Activated T-helper 1 cell treated with anti-CD3 and anti-CD28 coated beads, Interleukin-12 subunit alpha, Interleukin-12 subunit beta, Interleukin-2, Interleukin-4 antibody, amounts not matched to agents 30 ng/mL and 10 ng/mL and 1 ng/mL, durations not matched to agents 14 hours and 24 hours and 36 hours (primary cell): Measurements from ENCODE around the gene CCNB1IP1. TPM values are rescaled to one million over a fixed set of nuclear protein-coding genes. Genes with fewer than 3 reads are reported as not detected.
A peak's percentile ranks its signal among the peaks of the same experiment; 100 is the strongest.
"Not testable (repeated sequence)": the region's sequence is repeated elsewhere in the genome, so short reads cannot be mapped to it uniquely, and the experiment has no call there.

ENCODE experiments used
- DNase-seq: peaks from one replicate; pipeline ENCODE4 v3.0.0; 2021; ENCODE audit warnings: low spot score
- H3K27ac Mint-ChIP-seq: one replicate; pipeline ENCODE4 v1.8.0; 2021; ENCODE audit warnings: mild to moderate bottlenecking, mixed read lengths
- H3K27me3 Mint-ChIP-seq: one replicate; pipeline ENCODE4 v1.8.0; 2022; ENCODE audit warnings: mild to moderate bottlenecking, moderate library complexity, mixed read lengths; ENCODE audit not compliant: insufficient read depth
- H3K36me3 Mint-ChIP-seq: one replicate; pipeline ENCODE4 v1.8.0; 2021; ENCODE audit warnings: low read depth, mixed read lengths
- H3K4me1 Mint-ChIP-seq: one replicate; pipeline ENCODE4 v1.8.0; 2021; ENCODE audit warnings: low read depth, mixed read lengths
- H3K4me3 Mint-ChIP-seq: one replicate; pipeline ENCODE4 v1.8.0; 2021; ENCODE audit warnings: mild to moderate bottlenecking, moderate library complexity, mixed read lengths
- H3K9me3 Mint-ChIP-seq: one replicate; pipeline ENCODE4 v1.8.0; 2021; ENCODE audit warnings: mixed read lengths
- intact Hi-C: fragments of 100-400 bp; cut with micrococcal nuclease; formaldehyde crosslinking; loops from one replicate; pipeline ENCODE4 v1.15.1; 2024
- total RNA-seq: library from RNA; stranded (reverse); gene quantifications from 2 replicates; pipeline ENCODE4 v1.2.3, GENCODE V29; 2022

Gene CCNB1IP1
- total RNA-seq, 1 donor from 2014 or later, result 72.5 TPM

- no peak for DNase-seq
- intact Hi-C loops, result no loop called here
- Mint-ChIP-seq H3K36me3 (peaks cover 30% of the 10 kb centered on the region), H3K27me3 (no peaks in the 10 kb centered on the region), H3K27ac (no peak overlapping the region), H3K4me3 (no peak overlapping the region), H3K4me1 (peaks cover 62% of the 10 kb centered on the region), H3K9me3 (no peaks in the 10 kb centered on the region)
Measured at GRCh38 chr14:20328705-20329104, 4.4 kb downstream of the CCNB1IP1 start.

DNA sequence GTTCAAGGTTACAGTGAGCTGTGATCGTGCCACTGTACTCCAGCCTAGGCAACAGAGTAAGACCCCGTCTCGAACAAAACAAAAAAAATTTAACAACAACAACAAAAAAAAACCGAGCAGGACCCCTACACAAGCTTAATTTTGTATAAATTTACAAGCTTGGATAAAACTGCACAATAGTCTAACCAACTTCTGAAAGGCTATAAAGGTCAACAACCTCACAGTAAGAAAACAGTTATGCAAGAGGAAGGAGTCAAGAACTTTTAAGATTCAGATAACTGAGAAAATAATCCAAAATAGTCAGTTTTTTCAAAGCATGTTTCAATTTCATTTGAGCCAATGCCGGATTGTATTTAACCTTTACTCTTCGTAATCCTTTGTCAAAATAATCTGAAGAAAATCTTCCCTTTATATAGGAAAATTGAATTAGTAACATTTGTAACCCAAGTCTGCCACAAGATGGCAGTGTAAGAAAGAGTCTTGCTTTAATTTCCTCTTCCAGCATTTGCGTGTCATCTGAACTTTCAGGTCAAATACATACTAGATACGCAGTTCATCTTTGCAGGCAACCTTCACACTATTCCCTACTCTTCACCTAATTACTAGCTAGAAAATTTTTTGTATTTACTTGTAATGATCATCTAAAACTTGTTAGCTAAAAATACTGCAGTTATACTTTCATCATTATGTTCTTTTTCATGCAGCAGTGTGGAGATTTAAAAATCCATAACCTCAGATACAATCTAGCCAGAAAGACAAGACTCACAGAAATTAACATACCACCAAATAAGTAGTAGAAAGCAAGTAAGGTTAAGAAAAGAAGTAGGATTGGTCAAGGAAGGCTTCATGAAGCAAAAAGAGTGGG is 5.8 kb downstream of the CCNB1IP1 start:
- Mint-ChIP-seq H3K27ac (peak overlapping the region; percentile 13), H3K36me3 (peaks cover 28% of the 10 kb centered on the region), H3K27me3 (no peaks in the 10 kb centered on the region), H3K4me1 (peaks cover 52% of the 10 kb centered on the region), H3K9me3 (no peaks in the 10 kb centered on the region), H3K4me3 (peak overlapping the region; percentile 9)
- intact Hi-C loops, result loop anchor here (1.0 to 2.0 kb wide), 4 partner anchors 16 to 282 kb away; partner anchors contain the start of genes OSGEP and PARP2
- peak; percentile 22 for DNase-seq

DNA sequence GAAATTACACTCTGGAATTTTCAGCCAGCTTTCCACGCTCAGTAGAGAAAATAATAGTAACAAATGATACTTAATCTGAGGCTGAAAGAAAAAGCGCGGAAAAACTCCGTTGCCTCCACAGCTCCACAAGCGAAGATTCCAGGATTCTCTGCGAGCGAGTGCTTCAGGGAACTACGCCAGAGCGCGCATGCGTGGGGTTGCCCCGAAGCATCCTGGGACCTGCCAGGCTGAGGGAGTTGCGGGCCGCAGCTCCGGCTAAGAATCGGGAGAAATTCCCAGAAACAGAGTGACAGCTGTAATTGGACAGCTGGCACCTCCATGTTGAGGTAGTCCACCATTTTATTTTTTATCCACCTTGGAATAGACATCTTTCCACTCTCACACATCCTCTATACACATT is 15.4 kb downstream of the CCNB1IP1 start:
- Mint-ChIP-seq H3K4me1 (no peaks in the 10 kb centered on the region), H3K27ac (no peak overlapping the region), H3K36me3 (peaks cover 26% of the 10 kb centered on the region), H3K9me3 (no peaks in the 10 kb centered on the region), H3K27me3 (no peaks in the 10 kb centered on the region), H3K4me3 (no peak overlapping the region)
- no peak for DNase-seq
- intact Hi-C loops, result no loop called here

- Mint-ChIP-seq H3K4me3 (no peak overlapping the region), H3K27me3 (no peaks in the 10 kb centered on the region), H3K4me1 (no peaks in the 10 kb centered on the region), H3K36me3 (peaks cover 28% of the 10 kb centered on the region), H3K9me3 (no peaks in the 10 kb centered on the region), H3K27ac (no peak overlapping the region)
- DNase-seq, result no peak
- intact Hi-C loops, result no loop called here
Measured at GRCh38 chr14:20314026-20314425, 19.1 kb downstream of the CCNB1IP1 start.

DNA sequence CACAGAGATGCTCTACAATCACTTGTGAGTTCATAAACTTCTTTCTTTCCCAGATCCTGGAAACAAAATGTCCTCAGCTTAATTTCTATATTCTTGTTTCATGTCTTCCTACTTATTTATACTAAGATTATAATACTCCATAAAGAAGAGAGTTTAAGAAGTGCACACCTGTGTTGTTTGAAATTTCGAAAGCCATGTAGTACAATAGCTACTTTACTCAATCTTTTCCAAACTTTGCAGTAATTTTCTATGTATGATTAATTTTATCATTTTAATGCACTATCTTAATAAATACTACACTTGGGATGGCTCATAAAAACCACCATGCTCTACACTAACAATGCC is 27.0 kb downstream of the CCNB1IP1 start:
- no peak for DNase-seq
- Mint-ChIP-seq H3K27me3 (no peaks in the 10 kb centered on the region), H3K9me3 (no peaks in the 10 kb centered on the region), H3K4me1 (peaks cover 25% of the 10 kb centered on the region), H3K4me3 (peak overlapping the region; percentile 96), H3K27ac (peak overlapping the region; percentile 94), H3K36me3 (peaks cover 7% of the 10 kb centered on the region)
- intact Hi-C loops, result loop anchor here (1.0 kb wide), 2 partner anchors 27 to 155 kb away; partner anchors contain the start of genes CCNB1IP1 and PIP4P1

GRCh38 chr14:20305265-20306078 is 27.6 kb downstream of the CCNB1IP1 start, which contains the start of gene TTC5:
Gene TTC5, minus strand, starts transcription at chr14:20305951. Its CDS starts 14 bp downstream, at chr14:20305937.
- no peaks in the 10 kb centered on the region for H3K9me3 Mint-ChIP-seq
- H3K27me3 Mint-ChIP-seq, result no peaks in the 10 kb centered on the region
- intact Hi-C loops, result loop anchor here (1.0 kb wide), 4 partner anchors 28 to 304 kb away; partner anchors contain the start of genes CCNB1IP1, PARP2 and PIP4P1
- peaks cover 11% of the 10 kb centered on the region for H3K36me3 Mint-ChIP-seq
- peak within 1 kb of the TSS; percentile 94 for H3K27ac Mint-ChIP-seq
- peak; percentile 85 for DNase-seq
- H3K4me1 Mint-ChIP-seq, result peaks cover 25% of the 10 kb centered on the region
- H3K4me3 Mint-ChIP-seq, result peak within 1 kb of the TSS; percentile 96

GRCh38 chr14:20302042-20302755 is 30.9 kb downstream of the CCNB1IP1 start:
- no peaks in the 10 kb centered on the region for H3K27me3 Mint-ChIP-seq
- no peak overlapping the region for H3K27ac Mint-ChIP-seq
- H3K36me3 Mint-ChIP-seq, result peaks cover 22% of the 10 kb centered on the region
- H3K4me3 Mint-ChIP-seq, result no peak overlapping the region
- intact Hi-C loops, result no loop called here
- H3K9me3 Mint-ChIP-seq, result no peaks in the 10 kb centered on the region
- no peak for DNase-seq
- peaks cover 25% of the 10 kb centered on the region for H3K4me1 Mint-ChIP-seq

DNA sequence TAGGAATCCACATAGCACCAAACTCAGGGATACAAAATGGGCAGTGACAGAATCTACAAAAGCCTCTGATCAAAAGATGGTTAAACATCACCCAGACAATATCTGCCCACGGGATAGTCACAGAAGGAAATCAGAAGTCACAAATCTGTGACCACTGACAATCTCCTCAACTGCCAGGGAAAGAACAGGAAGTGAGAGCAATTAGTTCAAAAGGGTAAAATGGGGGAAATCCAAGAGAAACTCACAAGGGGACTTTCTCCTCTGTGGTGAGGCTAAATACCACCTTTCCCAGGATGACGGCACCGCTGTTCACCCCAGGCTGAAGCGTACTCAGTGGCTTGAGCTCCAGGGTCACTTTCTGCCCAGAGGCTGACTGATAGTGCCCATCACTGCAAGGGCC is 38.0 kb downstream of the CCNB1IP1 start:
- intact Hi-C loops, result no loop called here
- Mint-ChIP-seq H3K4me1 (peaks cover 18% of the 10 kb centered on the region), H3K4me3 (no peak overlapping the region), H3K36me3 (peaks cover 34% of the 10 kb centered on the region), H3K27ac (no peak overlapping the region), H3K27me3 (no peaks in the 10 kb centered on the region), H3K9me3 (no peaks in the 10 kb centered on the region)
- DNase-seq, result no peak

DNA sequence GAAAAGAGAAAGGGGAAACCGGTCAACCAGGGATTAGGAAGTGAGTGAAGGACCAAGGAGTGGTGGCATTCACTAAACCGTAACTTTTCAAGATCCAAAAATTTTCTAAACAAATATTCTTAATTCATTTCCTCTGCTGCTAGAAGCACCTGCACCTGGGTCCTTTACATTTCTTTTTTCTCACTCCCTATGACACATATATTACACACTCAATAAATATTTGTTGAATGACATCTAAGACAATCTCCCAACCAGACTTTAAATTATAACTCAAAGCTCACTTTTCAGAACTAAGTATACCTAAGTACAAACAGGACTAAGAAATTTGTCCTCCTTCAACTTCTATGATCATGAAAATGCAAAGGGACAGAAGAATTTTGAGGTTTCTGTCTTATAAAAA is 38.4 kb downstream of the CCNB1IP1 start:
- no peak overlapping the region for H3K4me3 Mint-ChIP-seq
- H3K36me3 Mint-ChIP-seq, result peaks cover 36% of the 10 kb centered on the region
- DNase-seq, result no peak
- H3K4me1 Mint-ChIP-seq, result peaks cover 18% of the 10 kb centered on the region
- no peak overlapping the region for H3K27ac Mint-ChIP-seq
- intact Hi-C loops, result no loop called here
- H3K9me3 Mint-ChIP-seq, result no peaks in the 10 kb centered on the region
- no peaks in the 10 kb centered on the region for H3K27me3 Mint-ChIP-seq

GRCh38 chr14:20281998-20282397 is 51.1 kb downstream of the CCNB1IP1 start:
- H3K4me3 Mint-ChIP-seq, intact Hi-C loops, H3K27ac Mint-ChIP-seq, H3K9me3 Mint-ChIP-seq, DNase-seq, H3K27me3 Mint-ChIP-seq, H3K4me1 Mint-ChIP-seq: not testable (repeated sequence)
- H3K36me3 Mint-ChIP-seq, result peaks cover 40% of the 10 kb centered on the region

DNA sequence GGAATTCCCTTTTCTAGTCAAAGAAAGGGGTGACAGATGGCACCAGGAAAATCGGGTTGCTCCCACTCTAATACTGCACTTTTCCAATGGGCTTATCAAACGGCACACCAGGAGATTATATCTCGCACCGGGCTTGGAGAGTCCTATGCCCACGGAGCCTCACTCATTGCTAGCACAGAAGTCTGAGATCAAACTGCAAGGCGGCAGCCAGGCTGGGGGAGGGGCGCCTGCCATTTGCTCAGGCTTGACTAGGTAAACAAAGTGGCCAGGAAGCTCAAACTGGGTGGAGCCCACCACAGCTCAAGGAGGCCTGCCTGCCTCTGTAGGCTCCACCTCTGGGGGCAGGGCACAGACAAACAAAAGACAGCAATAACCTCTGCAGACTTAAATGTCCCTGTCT is 52.8 kb downstream of the CCNB1IP1 start:
- H3K27me3 Mint-ChIP-seq, H3K4me3 Mint-ChIP-seq, intact Hi-C loops, DNase-seq, H3K4me1 Mint-ChIP-seq, H3K27ac Mint-ChIP-seq, H3K9me3 Mint-ChIP-seq: not testable (repeated sequence)
- peaks cover 35% of the 10 kb centered on the region for H3K36me3 Mint-ChIP-seq

GRCh38 chr14:20278414-20278813 is 54.7 kb downstream of the CCNB1IP1 start:
- no peaks in the 10 kb centered on the region for H3K4me1 Mint-ChIP-seq
- peaks cover 25% of the 10 kb centered on the region for H3K9me3 Mint-ChIP-seq
- H3K27me3 Mint-ChIP-seq, result no peaks in the 10 kb centered on the region
- no peak overlapping the region for H3K27ac Mint-ChIP-seq
- intact Hi-C loops, result no loop called here
- DNase-seq, result no peak
- H3K36me3 Mint-ChIP-seq, result peaks cover 34% of the 10 kb centered on the region
- H3K4me3 Mint-ChIP-seq, result no peak overlapping the region
